Colon (tissue), 2 donors: ENCODE measurements around the gene MRPL38.
"Not testable (repeated sequence)": the region's sequence is repeated elsewhere in the genome, so short reads cannot be mapped to it uniquely, and the experiment has no call there.

Source experiments
- FAIRE-seq: peaks from 2 replicates; lab custom pipeline; 2012; peaks lifted over from hg19 to GRCh38; lab: Jason Lieb, UNC
- donor health status: control.
- donor health status: control.

The MRPL38 gene

GRCh38 chr17:75876190-75876937 is 28.3 kb downstream of the MRPL38 start:
- FAIRE-seq = no peak

GRCh38 chr17:75875940-75876189 is 28.8 kb downstream of the MRPL38 start:
- no peak for FAIRE-seq

GRCh38 chr17:75875182-75875939 is 29.3 kb downstream of the MRPL38 start:
- no peak for FAIRE-seq

GRCh38 chr17:75874323-75875181 is 30.1 kb downstream of the MRPL38 start:
- FAIRE-seq = no peak

- FAIRE-seq = no peak
These were observed 30.9 kb downstream of the MRPL38 start for GRCh38 chr17:75873587-75874322.

GRCh38 chr17:75872434-75873351 is 32.0 kb downstream of the MRPL38 start:
- no peak for FAIRE-seq

- not testable (repeated sequence) for FAIRE-seq
These were observed 34.5 kb downstream of the MRPL38 start for GRCh38 chr17:75870228-75870627.

- no peak for FAIRE-seq
These were observed 35.2 kb downstream of the MRPL38 start for GRCh38 chr17:75869282-75870141.

- not testable (repeated sequence) for FAIRE-seq
These were observed 35.9 kb downstream of the MRPL38 start for GRCh38 chr17:75868730-75869281.

GRCh38 chr17:75865404-75866188 is 39.1 kb downstream of the MRPL38 start:
- FAIRE-seq = not testable (repeated sequence)

GRCh38 chr17:75864887-75865286 is 39.8 kb downstream of the MRPL38 start:
- FAIRE-seq = not testable (repeated sequence)

- no peak for FAIRE-seq
These were observed 40.2 kb downstream of the MRPL38 start for GRCh38 chr17:75864448-75864871.

- no peak for FAIRE-seq
These were observed 42.8 kb downstream of the MRPL38 start for GRCh38 chr17:75861927-75862317.

- FAIRE-seq = not testable (repeated sequence)
These were observed 45.3 kb downstream of the MRPL38 start for GRCh38 chr17:75859358-75859757.

GRCh38 chr17:75856062-75856756 is 48.5 kb downstream of the MRPL38 start:
- no peak for FAIRE-seq

- peak; percentile 64 for FAIRE-seq
These were observed 49.2 kb downstream of the MRPL38 start, which contains the start of gene WBP2 for GRCh38 chr17:75855310-75856061. WBP2 (minus strand) TSS chr17:75855335; CDS start chr17:75855297, 38 bp downstream.

GRCh38 chr17:75854881-75855309 is 49.8 kb downstream of the MRPL38 start:
- FAIRE-seq = no peak
